HG02840 (cell line): ENCODE results near the gene RETREG1.
A peak's percentile ranks its signal among the peaks of the same experiment; 100 is the strongest.
"Not testable (repeated sequence)": the region's sequence is repeated elsewhere in the genome, so short reads cannot be mapped to it uniquely, and the experiment has no call there.

Source experiments
- ATAC-seq: cut with Tn5 transposase; IDR thresholded peaks from one replicate; pipeline ENCODE4 v1.9.1; 2021; ENCODE audit warnings: mild to moderate bottlenecking, moderate library complexity, moderate number of reproducible peaks; ENCODE audit not compliant: unreplicated experiment, low FRiP score

RETREG1 gene

DNA sequence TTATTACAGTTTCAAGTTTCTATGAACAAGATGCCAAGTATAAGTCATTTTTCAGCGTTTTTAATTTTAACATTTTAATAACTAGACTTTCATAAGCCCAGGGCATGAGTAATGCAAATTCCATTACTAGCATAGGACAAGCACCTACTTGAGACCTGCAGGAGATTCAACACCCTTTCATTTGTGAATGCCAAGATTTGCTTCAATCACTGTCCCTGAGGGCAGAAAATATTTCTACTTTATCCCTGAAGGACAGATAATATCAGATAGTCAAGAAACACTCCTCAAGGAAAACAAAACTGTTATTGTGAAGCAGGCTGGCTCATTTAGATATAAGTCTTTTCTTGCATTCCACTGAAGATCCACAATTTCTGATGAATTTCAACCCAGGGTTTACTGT, 123.5 kb downstream of the RETREG1 start:
- no peak for ATAC-seq

DNA sequence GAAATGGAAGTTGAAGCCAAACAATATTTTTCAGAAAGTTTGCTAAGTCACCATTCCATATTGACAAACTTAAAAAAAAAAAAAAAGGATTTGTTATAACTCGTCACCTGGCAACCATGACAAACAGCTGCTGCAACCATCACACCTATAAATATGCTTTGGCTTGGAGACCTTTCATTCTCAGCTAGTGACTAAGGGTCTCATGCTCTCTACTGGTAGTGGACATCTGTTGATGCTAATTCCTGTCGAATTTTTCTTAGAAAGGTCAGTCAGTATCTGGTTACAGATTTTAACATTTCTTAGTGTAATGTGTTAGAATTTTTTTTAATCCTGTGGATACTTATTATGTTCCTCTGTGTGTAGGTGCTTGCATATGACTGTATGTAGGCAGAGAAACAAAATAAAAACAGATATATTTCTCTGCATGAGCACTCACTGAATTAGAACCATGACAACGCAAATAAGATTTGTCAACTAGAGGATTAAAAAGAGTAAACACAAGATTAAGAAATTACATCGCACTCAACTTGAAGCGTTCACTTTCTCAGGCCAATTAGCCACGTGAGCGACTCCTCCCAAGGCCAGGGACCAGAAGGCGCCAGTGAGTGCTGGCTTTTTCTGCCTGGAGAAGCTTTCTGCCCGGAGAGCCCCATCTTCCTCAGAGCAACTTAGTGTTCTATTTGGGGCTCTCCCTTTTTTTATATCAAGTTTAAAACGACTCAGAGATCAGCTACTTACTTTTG, 124.2 kb downstream of the RETREG1 start:
- ATAC-seq = no peak

DNA sequence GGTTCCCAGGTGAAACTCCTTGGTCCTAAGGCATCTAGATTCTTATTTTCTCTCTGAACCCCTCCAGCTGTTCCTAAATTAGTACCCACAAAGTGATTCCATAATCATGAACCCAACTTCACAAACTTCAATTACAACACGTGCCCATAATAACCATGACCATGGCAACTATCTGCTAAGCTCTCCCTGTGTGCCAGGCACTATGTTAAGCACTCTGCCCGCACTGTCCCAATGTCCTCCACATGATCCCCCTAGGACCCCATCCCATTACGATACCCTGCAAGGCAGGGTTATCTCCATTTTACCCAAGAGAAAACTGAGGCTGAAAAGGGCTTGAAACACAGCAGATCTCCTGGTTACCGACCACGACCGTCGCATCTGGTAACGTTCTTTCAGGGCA, 125.9 kb downstream of the RETREG1 start:
- ATAC-seq = no peak

DNA sequence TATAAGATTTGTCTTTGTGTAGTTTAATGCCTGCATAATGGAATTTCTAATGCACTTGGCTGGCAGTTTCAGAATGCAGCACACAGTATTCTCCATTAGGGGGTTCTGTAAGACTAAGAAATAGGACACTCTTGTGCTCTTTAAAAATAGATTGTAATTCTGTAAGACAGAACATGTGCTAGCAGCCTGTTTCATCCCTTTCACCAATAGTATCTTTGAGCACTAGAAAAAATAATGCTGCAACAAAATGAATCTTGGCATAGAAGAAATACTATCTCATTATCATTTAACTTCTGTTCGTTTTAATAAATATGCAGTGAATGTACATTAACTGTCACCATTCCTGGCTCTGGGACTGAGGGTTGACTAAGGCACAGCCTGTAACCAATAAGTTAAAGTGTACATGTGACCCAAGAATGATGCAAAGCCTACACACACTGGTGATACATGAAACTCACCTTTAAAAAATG, 127.4 kb downstream of the RETREG1 start:
- no peak for ATAC-seq

DNA sequence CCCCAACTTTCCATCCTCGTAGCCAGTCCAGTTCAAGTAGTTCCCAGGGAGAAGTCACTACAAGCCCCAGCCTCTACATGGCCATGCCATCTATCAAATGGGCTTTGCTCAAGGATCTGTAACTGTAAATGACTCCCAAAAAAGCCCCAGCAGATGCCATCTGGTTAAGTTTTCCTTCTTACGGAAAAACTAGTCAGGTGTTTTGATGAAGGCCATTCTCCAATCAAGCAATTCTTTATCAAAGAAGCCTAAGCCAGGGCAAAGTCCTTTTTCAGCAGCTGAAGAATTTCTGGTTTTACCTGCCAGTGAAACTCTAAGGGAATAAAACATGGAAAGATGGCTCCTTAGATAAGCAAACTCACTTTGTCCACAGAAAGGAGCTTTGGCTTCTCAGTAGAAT, 129.3 kb downstream of the RETREG1 start:
- ATAC-seq = no peak

DNA sequence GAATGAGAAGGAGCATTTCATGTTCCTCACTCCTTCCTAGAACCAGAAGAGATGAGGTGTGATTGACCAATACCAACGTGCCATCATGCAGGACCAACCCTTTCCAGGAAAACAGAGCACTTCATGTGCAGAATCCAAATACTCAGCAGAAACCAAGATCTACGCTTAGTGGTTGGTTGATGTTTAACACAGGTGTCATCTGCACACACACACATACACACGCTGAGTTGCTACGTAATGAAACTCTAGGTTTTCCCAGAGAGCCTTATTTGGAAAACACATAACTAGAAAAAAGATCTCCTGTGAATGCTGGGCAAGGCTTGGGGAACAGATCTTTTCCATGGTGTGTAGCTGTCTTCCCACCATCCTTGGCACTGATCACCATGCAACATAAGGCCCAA, 130.1 kb downstream of the RETREG1 start:
- ATAC-seq = no peak

DNA sequence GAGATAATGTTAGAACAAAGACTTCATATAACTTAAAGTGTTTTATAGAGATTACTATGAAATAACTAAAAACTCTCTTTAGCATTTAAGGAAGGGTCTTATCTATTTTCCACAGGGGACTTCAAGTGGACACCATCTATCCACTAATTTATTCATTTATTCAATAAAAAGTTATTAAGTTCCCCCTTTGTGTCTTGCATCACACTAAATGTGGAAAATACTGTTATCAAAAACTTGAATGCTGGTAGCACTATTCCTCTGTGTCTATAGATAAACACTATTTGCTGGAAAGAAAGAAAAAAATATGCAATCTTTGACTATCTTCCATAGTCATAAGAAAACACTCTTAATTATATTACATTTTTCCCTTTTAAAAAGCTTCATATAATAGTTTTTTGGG, 131.1 kb downstream of the RETREG1 start:
- ATAC-seq = no peak

DNA sequence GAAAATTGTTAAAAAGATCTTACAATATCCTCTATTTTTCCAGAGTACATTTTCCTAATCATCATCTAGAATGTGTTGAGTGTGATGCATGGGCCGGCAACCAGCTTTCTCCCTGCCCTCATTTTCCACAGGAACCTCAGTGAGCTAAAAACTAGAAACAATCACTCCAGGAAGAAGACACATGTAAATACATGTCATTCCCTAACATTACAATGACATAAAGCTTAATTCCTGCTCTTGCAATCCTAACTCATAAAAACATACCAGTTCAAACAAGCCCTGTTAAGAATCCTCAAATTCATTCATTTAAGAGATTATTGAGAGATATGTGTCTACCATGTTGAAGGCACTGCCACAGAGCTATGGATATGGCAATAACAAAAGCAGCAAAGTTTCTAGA, 132.7 kb downstream of the RETREG1 start:
- no peak for ATAC-seq

DNA sequence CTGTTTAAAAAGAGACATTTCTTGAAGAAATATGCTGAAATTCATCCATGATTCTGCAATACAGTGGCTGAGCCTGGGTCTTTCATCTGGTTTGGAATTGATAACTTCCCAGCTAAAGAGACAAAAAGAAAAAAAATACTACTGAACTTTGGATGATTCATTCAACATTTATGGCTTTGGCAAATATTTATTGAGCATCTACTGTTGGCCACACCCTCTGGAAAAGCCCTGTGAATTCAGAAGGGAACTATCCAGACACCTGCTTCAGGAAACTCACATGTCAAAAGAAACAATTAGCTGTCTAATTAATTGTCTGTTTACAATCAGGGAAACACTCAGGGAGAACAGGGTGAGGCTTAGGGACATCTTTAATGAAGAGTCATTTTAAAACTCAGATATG, 133.4 kb downstream of the RETREG1 start:
- no peak for ATAC-seq

DNA sequence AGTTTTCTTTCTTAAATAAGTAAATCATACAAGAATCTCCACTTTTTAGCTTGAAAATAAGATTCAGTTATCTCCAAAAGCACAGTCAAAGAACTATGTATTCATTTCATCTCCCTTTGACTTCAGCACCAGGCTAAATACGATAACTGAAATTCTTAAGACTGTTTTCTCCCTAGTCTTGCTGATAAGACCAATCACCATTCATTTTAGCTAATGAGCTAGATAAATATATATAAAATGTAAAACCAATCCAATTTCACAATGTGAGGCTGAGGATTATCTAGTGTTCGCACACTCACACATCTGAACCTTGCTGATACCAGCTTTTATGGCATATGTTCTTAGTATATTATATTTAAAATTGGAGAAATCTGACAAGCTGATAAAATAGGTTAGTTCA, 133.9 kb downstream of the RETREG1 start:
- ATAC-seq = no peak

DNA sequence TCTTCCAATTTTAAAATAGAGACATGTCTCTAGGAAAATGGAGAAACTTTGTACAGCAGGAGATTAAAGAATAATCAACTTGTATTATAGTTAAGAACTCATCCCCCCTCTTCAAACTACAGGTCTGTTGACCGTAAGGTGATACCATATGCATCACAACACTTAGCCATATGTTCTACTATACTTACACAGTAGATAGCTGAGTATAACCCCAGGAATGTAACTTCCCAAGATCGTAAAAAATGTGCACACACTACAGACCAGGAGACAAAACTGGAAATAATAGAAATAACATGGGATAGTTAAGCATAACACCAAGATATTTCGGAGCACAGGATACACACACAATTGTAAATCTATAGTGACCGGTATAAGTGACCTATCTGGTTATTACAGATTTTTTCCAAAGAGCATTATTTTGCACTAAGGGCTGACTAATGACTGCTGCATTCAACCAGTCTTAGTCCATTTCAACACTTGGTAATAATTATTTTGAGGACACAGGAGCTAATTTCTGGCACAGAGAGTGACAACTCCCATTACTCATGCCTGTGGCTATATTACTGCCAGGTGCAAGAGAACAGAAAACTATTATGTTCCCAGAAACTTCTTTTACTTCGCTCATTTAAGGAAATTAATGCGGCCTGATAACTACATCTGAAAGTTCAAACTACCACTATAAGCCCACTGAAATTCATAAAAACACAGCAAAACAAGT, 135.8 kb downstream of the RETREG1 start:
- ATAC-seq = no peak

DNA sequence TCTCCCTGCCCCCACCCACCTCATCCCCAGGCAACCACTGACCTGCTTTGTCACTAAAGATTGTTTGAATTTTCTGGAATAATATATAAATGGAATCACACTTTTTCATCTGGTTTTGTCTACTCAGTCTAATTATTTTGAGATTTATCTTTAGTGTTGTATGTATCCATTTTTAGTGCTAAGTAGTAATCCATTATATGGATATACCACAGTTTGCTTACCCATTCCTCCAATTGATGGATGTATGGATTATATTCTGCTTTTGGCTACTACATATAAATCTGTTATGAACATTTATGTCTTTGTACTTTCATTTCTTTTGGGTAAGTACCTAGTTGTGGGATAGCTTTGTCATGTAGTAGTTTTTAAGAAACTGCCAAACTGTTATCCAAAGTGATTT, 136.7 kb downstream of the RETREG1 start:
- no peak for ATAC-seq

DNA sequence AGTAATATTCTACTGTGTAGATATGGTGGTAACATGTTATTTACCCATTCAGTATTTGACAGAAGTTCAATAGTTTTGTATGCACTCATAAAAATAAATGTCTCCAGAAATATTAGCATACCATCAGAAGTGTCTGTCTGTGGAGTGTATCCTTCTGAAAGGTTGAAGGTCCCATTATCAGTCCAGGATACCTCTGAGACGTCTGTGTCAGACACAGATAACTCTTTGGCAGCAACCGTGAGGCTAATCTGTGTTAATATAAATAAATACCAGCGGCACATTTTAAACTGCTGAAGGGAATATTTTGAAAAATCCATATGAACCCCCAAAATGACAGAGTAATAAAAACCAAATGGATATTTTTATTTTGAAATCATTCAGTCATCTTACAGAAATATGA, 139.3 kb downstream of the RETREG1 start:
- ATAC-seq = no peak

DNA sequence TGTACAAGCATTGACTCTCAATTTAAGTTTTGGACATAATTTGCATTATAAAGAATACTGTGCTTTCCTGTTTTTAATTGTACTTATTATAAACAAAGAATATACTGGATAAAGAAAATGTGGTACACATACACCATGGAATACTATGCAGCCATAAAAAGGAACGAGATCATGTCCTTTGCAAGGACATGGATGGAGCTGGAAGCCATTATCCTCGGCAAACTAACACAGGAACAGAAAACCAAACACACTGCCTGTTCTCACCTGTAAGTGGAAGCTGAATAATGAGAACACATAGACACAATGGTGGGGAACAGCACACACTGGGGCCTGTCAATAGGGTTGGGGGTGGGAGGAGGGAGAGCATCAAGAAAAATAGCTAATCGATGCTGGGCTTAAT, 140.4 kb downstream of the RETREG1 start:
- ATAC-seq = not testable (repeated sequence)

DNA sequence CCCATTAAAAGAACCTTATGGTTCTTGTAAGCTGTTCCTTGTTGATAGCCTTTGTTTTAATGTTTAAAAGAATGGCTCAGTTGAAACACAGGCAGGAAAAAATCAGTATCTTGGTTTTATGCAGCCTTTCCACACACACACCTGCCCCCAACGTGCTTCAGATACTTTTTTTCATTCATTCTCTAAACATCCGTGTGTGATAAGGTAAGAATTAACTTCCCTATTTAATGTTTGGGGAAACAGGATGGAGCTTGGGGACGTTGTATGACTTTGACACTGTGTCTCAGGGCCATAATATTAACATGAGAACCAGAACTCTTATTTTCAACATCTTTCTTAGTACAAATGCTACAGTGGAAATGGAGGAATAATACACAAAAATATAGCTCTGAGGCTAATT, 145.4 kb downstream of the RETREG1 start:
- ATAC-seq = no peak

DNA sequence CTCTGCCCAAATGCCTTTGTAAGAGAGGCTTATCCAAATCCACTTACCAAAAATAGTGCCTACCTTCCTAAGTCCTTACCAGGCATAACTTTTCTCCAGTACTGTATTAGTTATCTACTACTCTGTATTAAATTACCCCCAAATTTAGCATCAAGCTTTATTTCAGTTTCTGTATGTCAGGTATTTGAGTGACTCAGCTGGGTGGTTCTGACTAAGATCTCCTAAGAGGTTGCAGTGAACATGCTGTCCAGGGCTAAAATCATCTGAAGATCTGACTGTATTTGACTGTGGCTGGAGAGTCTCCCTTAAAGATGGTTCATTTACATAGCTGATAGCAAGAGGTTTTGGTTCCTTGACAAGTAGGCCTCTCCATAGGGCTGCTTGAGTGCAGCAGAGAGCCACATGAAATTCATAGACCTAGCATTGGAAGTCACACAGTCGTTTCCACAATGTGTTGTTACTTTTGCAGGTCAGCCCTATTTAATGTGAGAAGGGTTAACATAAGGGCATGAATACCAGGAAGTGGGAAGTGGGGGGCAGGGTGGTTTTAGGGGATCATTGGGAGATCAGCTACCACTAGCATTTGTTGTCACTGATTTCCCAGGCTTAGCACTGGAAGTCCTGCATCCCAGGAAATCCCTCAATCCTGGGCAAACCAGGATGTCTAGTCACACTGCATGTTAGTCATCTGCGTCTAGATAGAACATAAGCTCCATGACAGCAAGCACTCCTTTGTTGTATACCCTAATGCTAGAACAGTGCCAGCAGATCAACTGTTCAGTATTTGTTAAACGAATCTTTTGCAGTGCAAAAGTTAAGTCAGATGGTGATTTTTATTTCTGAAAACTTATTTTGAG, 149.2 kb downstream of the RETREG1 start:
- peak; percentile 79 for ATAC-seq

DNA sequence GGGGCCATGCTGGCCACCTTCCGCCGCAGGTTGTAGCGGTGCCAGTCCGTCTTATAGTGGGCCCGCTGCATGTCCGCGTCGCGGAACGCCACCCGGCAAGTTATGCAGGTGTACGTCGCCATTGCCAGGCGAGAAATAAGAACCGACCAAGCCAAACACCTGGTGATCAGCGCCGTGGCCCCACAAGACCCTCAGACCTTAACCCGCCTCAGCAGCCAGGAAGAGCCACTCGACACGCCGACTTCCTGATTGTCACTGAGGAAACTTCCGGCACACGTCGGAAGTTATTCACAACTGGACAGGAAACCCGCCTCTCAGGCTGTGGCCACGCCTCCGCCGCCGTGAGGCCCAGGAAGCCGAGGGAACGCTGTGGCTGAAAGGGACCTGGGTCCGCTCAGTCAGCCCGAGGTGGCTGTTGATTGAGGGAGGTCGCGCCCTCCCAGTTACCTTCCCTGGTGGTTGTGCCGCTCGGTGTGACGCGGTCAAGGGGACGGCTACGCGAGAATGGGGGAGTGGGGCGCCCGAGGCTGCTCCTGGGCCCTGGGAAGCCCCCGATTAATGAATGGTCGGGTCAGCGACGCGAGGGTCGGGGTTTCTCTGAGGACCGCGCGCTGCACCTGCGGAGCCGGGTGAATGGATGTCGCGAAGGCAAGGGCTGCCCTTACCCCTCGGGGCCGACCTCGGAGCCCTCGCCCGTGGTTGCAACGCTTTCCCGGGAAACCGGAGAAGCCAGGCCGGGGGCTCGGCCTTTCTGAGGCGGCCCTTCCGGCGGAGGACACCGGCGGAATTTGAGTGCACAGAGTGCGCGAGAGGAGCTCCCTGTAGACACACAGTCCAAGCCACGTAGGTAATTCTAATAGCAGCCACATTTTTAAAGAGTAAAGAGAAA, 151.0 kb downstream of the RETREG1 start, which contains the start of gene ZNF622:
TSS of gene ZNF622 (minus strand) at position 257 of the 889 bp plus-strand sequence. CDS start at position 122, 135 bp downstream.
- peak; percentile 78 for ATAC-seq

DNA sequence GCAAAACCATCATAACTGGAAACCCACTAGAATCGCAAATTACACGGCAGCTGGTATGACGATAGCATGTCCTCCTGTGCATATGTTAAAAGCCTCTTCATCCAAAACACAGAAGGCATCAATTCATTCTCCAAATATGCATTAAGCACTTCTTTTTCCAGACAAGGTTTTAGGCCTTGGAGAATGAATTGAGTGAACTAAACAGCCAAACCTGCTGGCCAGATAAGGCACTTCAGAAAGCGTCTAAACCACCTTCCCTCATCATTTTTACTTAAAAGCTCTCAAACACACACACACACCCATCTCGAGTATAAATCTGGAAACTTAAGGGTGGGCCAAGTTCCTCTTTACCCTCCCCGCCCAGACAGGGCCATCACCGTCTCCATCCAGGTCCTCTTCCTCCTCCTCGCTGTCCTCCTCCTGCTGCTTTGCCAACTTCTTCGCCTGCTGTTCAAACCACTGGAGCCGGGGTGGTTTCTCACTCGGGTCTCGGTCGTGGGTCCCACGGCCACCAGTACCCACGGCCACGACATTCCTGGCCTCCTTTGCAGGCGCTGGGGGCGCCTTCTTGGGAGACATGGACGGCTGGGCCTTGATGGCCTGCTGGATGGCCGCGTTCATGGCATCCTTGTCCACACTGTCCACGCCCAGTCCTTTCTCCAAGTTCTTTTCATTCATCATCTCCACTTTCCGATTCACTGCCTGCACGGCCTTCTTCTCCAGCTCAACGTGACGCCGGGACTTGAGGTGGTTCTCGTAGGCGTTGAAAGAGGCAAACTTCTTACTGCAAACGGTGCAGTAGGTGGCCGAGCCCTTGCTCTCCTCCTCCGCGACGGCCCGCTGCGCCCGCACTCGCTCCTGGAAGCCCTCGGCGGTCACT, 151.9 kb downstream of the RETREG1 start:
- ATAC-seq = no peak

DNA sequence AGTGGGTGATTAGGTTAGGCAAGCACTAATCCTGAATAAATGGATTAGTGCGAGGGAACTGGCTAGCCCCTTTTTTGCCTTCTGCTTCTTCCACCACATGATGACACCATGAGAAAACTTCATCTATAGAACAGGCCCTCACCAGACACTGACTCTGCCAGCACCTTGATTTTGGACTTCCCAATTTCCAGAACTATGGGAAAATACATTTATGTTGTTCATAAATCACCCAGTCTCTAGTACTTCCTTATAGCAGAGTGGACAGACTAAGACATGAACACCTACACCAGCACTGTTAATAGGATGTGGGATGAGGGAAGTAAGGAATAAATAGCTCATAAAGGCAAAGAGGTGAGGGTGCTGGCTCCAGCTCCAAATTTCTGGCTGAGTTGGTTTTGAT, 152.6 kb downstream of the RETREG1 start:
- no peak for ATAC-seq
